VCaP (cell line): ENCODE results near the gene NFE2L2.
"Not testable (repeated sequence)": the region's sequence is repeated elsewhere in the genome, so short reads cannot be mapped to it uniquely, and the experiment has no call there.

ENCODE experiments used
- H3K27ac ChIP-seq: fragments of 450-650 bp; 2 replicates; pipeline ENCODE4 v1.5.1; 2017
- TF ChIP-seq, protein P1 (sequence below): fragments of 450-650 bp; conservative IDR thresholded peaks from 2 replicates; pipeline ENCODE4 v1.5.1; 2017; ENCODE audit warnings: mild to moderate bottlenecking, moderate library complexity

The NFE2L2 gene

GRCh38 chr2:177212106-177212890 lies 52.2 kb downstream of the NFE2L2 start, which contains the start of gene HNRNPA3:
TSS of gene HNRNPA3 (plus strand) at chr2:177212794. CDS start at chr2:177212800, 6 bp downstream.
- peak within 1 kb of the TSS; percentile 97 for H3K27ac ChIP-seq
- TF ChIP-seq, protein P1, sequence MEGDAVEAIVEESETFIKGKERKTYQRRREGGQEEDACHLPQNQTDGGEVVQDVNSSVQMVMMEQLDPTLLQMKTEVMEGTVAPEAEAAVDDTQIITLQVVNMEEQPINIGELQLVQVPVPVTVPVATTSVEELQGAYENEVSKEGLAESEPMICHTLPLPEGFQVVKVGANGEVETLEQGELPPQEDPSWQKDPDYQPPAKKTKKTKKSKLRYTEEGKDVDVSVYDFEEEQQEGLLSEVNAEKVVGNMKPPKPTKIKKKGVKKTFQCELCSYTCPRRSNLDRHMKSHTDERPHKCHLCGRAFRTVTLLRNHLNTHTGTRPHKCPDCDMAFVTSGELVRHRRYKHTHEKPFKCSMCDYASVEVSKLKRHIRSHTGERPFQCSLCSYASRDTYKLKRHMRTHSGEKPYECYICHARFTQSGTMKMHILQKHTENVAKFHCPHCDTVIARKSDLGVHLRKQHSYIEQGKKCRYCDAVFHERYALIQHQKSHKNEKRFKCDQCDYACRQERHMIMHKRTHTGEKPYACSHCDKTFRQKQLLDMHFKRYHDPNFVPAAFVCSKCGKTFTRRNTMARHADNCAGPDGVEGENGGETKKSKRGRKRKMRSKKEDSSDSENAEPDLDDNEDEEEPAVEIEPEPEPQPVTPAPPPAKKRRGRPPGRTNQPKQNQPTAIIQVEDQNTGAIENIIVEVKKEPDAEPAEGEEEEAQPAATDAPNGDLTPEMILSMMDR: no peak

DNA sequence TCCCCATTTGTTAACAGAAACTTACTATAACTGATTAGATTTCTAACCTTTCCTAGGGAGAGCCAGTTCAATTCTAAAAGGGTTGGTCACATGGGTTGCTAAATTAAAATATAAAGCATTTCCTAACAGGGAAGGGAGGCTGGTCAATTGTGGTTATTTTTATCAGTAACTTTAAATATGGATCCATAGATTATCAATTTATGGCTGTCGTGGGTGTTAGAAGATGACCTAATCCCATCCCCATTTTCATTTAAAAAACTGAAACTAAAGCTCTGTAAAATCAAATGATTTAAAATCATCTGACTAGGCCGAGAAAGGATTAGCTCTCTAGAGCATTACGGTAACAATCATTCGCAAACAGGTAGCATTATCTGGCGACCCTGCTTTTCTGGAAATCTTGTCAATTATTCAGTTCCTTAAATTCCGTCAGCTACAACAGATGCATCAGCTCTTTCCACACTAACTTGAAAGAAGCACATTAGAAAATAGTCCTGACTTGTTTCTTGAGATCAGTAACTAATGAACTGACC lies 52.9 kb downstream of the NFE2L2 start:
- peak overlapping the region; percentile 97 for H3K27ac ChIP-seq
- TF ChIP-seq, protein P1: no peak

DNA sequence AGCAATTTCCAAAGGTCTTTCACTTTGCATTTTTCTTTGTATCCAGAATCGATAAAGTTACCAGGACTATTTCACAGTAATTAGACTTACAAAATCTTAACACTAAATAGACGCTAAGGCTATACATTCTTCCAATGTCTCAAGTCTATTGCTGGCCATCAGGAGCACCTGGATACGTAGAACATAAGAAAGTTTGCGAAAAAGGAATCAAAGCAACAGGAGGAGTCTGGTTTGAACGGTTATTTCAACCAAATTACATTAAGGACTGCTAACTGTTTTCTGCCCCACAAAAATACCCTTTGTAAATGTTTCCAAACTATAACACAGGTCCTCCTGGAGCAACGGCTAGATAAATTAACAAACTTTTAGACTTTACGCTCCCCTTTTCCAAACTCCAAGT lies 53.4 kb downstream of the NFE2L2 start:
- TF ChIP-seq, protein P1: no peak
- peak overlapping the region; percentile 97 for H3K27ac ChIP-seq

GRCh38 chr2:177207101-177207500 lies 57.4 kb downstream of the NFE2L2 start:
- H3K27ac ChIP-seq: no peak overlapping the region
- TF ChIP-seq, protein P1: no peak

DNA sequence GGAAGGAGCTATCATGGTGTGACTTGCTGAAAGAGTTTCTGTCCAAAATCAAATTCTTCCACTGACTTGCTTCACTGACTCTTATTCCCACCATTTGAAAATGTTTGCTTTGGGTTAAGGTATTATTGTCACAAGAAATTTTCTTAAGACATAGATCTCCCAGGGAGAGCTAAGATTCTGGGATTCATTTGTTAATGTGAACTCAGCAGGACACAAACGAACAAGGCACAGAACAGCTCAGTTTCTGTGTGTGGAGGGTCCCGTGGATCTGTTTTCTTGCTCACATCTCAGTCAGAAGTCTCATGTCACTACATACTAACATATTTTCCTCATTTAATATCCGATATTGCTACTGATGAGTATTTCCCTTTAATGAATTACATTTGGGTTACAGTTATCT lies 60.1 kb downstream of the NFE2L2 start:
- TF ChIP-seq, protein P1: no peak
- no peak overlapping the region for H3K27ac ChIP-seq

DNA sequence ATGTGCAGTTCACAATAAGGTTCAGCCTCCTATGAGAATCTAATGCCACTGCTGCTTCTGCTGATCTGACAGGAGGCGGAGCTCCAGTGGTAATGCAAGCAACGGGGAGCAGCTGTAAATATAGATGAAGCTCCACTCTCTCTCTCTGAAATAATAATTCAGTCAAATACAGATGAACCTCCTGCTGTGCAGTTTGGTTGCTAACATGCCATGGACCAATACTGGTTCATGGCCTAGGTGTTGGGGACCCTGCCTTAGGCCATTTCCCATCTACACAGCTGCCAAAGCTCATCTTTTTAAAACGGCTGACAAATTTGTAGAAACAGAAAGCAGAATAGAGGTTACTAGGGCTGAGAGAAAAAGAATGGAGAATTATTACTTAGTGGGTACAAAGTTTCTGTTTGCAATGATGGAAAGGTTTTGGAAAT lies 62.6 kb downstream of the NFE2L2 start:
- TF ChIP-seq, protein P1: no peak

DNA sequence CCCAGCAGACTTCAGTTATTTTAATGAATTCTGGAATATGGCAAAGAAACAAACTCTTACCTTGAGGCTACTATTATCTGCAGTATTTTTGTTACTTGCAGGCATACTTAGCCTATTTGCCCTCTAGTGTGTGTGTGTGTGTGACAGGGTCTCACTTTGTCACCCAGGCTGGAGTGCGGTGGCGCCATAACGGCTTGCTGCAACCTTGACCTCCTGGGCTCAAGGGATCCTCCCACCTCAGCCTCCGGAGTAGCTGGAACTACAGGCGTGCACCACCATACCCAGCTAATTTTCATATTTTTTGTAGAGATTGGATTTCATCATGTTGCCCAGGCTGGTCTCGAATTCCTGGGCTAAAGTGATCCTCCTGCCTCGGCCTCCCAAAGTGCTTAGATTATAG lies 64.1 kb downstream of the NFE2L2 start:
- H3K27ac ChIP-seq: not testable (repeated sequence)

More for the DNA sequence above, 62.6 kb downstream of the NFE2L2 start:
- no peak overlapping the region for H3K27ac ChIP-seq

- TF ChIP-seq, protein P1: no peak
- H3K27ac ChIP-seq: no peak overlapping the region
Measured at GRCh38 chr2:177195194-177195593, 69.3 kb downstream of the NFE2L2 start.
